ENCODE measurements around the gene NPAS3.

- TF ChIP-seq CTCF (IDR thresholded peaks at IDR 0.05; ENCODE audit: low read depth, low read length), result no peak
- no peak for TF ChIP-seq EZH2phosphoT487 (IDR thresholded peaks at IDR 0.05; ENCODE audit: low read depth)
Observed at GRCh38 chr14:33449703-33450395, 511.2 kb downstream of the NPAS3 start.

All from OCI-LY3 (cell line).